Natural killer cell (primary cell): ENCODE measurements around the gene NMT2. TPM values are rescaled to one million over a fixed set of nuclear protein-coding genes. Genes with fewer than 3 reads are reported as not detected.

Experiments
- ATAC-seq, 3 donors: fragments of 150-1000 bp in 2 of 3; fragments of 200-7000 bp in 1 of 3; cut with Tn5 transposase; 1 replicate in 1 of 3; 2 replicates in 2 of 3; pipeline ENCODE4 v1.10.0; 2021; ENCODE audit warnings: mild to moderate bottlenecking in 2 of 3, moderate library complexity in 2 of 3
- DNase-seq, 2 donors: peaks; one replicate each; pipeline versions ENCODE4 v3.0.0 to v3.0.0-alpha.2; 2013 to 2021; ENCODE audit warnings: mixed read lengths in 1 of 2
- H3K27ac ChIP-seq: one replicate; pipeline ENCODE4 v1.5.1; 2013; ENCODE audit warnings: mild to moderate bottlenecking, low read length
- H3K27me3 ChIP-seq: one replicate; pipeline ENCODE4 v1.6.1; 2013; ENCODE audit warnings: low read length; ENCODE audit not compliant: control insufficient read depth, insufficient read depth
- H3K36me3 ChIP-seq: one replicate; pipeline ENCODE4 v1.6.1; 2013; ENCODE audit warnings: low read length; ENCODE audit not compliant: control insufficient read depth, insufficient read depth
- H3K4me1 ChIP-seq: one replicate; pipeline ENCODE4 v1.6.1; 2013; ENCODE audit warnings: low read length; ENCODE audit not compliant: control insufficient read depth, insufficient read depth
- H3K4me3 ChIP-seq: one replicate; pipeline ENCODE4 v1.5.1; 2013; ENCODE audit warnings: low read length
- H3K9me3 ChIP-seq: one replicate; pipeline ENCODE4 v1.6.1; 2013; ENCODE audit warnings: low read length; ENCODE audit not compliant: control insufficient read depth, insufficient read depth
- H3K27ac Mint-ChIP-seq, 2 donors: one replicate each; pipeline ENCODE4 v1.8.0; 2022; ENCODE audit warnings: mild to moderate bottlenecking in 2 of 2, mixed read lengths in 2 of 2, moderate library complexity in 1 of 2
- H3K27me3 Mint-ChIP-seq, 2 donors: one replicate each; pipeline ENCODE4 v1.8.0; 2022; ENCODE audit warnings: low read depth in 2 of 2, mixed read lengths in 2 of 2
- H3K36me3 Mint-ChIP-seq: one replicate; pipeline ENCODE4 v1.8.0; 2022; ENCODE audit warnings: mixed read lengths
- H3K4me1 Mint-ChIP-seq, 2 donors: one replicate each; pipeline ENCODE4 v1.8.0; 2022; ENCODE audit warnings: mixed read lengths in 2 of 2
- H3K4me3 Mint-ChIP-seq: one replicate; pipeline ENCODE4 v1.8.0; 2022; ENCODE audit warnings: mild to moderate bottlenecking, moderate library complexity, mixed read lengths
- H3K9me3 Mint-ChIP-seq, 2 donors: one replicate each; pipeline ENCODE4 v1.8.0; 2022; ENCODE audit warnings: mixed read lengths in 2 of 2
- CTCF ChIP-seq: fragments of 200-600 bp; IDR thresholded peaks from one replicate; pipeline ENCODE4 v1.8.0; 2022; ENCODE audit warnings: antibody characterized with exemption
- WGBS: methylation state at CpG from one replicate; pipeline ENCODE4 v1.1.7; 2013; ENCODE audit warnings: missing lambda C conversion rate; ENCODE audit not compliant: insufficient coverage; 5-methylcytosine and 5-hydroxymethylcytosine counted together
- intact Hi-C: fragments of 100-400 bp; cut with micrococcal nuclease; formaldehyde crosslinking; loops from one replicate; pipeline ENCODE4 v1.14.2; 2022
- total RNA-seq, 4 donors: library from RNA; stranded (reverse); fragments of 120-200 nt in 1 of 4; gene quantifications; one replicate each; pipeline versions ENCODE4 v1.2.3 to v1.2.4, GENCODE V29; 2013 to 2022

Gene NMT2
- total RNA-seq, 3 donors from 2014 or later (not counting 1 experiment from before 2014, with no cell fraction given) = 18.9 to 34.9 (median 28.8) TPM

GRCh38 chr10:15059914-15060313 lies 108.6 kb downstream of the NMT2 start:
- no peaks in the 10 kb centered on the region for H3K4me1 ChIP-seq
- no peak overlapping the region for H3K4me3 Mint-ChIP-seq
- no peaks in the 10 kb centered on the region for H3K4me1 Mint-ChIP-seq
- no peak for ATAC-seq
- no peak overlapping the region for H3K27ac Mint-ChIP-seq
- no peak overlapping the region for H3K4me3 ChIP-seq
- peaks cover 14% of the 10 kb centered on the region for H3K36me3 Mint-ChIP-seq
- H3K27me3 Mint-ChIP-seq = peaks cover 13 to 34% of the 10 kb centered on the region in 2 donors
- peaks cover 5 to 6% of the 10 kb centered on the region in 2 donors for H3K9me3 Mint-ChIP-seq
- no peaks in the 10 kb centered on the region for H3K27me3 ChIP-seq
- no peak for TF ChIP-seq CTCF
- intact Hi-C loops = no loop called here
- no peak overlapping the region for H3K27ac ChIP-seq
- 81% methylated on average over 3 of the region's 4 CpGs for WGBS
- no peaks in the 10 kb centered on the region for H3K36me3 ChIP-seq
- peaks cover 4% of the 10 kb centered on the region for H3K9me3 ChIP-seq
- DNase-seq = no peak

- H3K27me3 Mint-ChIP-seq = peaks cover 10 to 28% of the 10 kb centered on the region in 2 donors
- no peak for TF ChIP-seq CTCF
- H3K27me3 ChIP-seq = no peaks in the 10 kb centered on the region
- no peaks in the 10 kb centered on the region for H3K4me1 ChIP-seq
- no peaks in the 10 kb centered on the region for H3K36me3 ChIP-seq
- H3K4me3 ChIP-seq = no peak overlapping the region
- intact Hi-C loops = no loop called here
- H3K4me1 Mint-ChIP-seq = no peaks in the 10 kb centered on the region
- no peak overlapping the region for H3K4me3 Mint-ChIP-seq
- peaks cover 14% of the 10 kb centered on the region for H3K36me3 Mint-ChIP-seq
- no peak overlapping the region for H3K27ac ChIP-seq
- DNase-seq (no peak), ATAC-seq (no peak)
- peaks cover 5 to 6% of the 10 kb centered on the region in 2 donors for H3K9me3 Mint-ChIP-seq
- peaks cover 4% of the 10 kb centered on the region for H3K9me3 ChIP-seq
- no CpG with 5 or more reads among the region's 1 CpG for WGBS
- no peak overlapping the region for H3K27ac Mint-ChIP-seq
Observed at GRCh38 chr10:15058689-15059088, 109.8 kb downstream of the NMT2 start.

Other genes starting within 250 kb of the NMT2 start
- gene DCLRE1C, start 214.6 kb downstream of the NMT2 start, total RNA-seq = 10 to 100 TPM; 21.7 to 31.3 (median 22.3) TPM
- gene MEIG1, start 209.3 kb downstream of the NMT2 start, total RNA-seq = not detected
- not detected for gene OLAH, start 124.8 kb downstream of the NMT2 start, total RNA-seq
- 1 to 10 TPM in 1 of 3 donors, under 1 TPM in 1, not detected in 1; 0.48 to 1.8 TPM for gene ACBD7, start 79.9 kb downstream of the NMT2 start, total RNA-seq
- 10 to 100 TPM in 1 of 3 donors, 1 to 10 TPM in 2; 7.5 to 12.7 (median 8.4) TPM for gene RPP38, start 71.3 kb downstream of the NMT2 start, total RNA-seq
- gene FAM171A1, start 202.6 kb upstream of the NMT2 start, total RNA-seq = 1 to 10 TPM in 2 of 3 donors, under 1 TPM in 1; 0.99 to 2.3 (median 1.6) TPM